B cell (primary cell): ENCODE measurements around the gene TMX1. TPM values are rescaled to one million over a fixed set of nuclear protein-coding genes. Genes with fewer than 3 reads are reported as not detected.
A peak's percentile ranks its signal among the peaks of the same experiment; 100 is the strongest.

Experiments used
- ATAC-seq: fragments of 200-7000 bp; cut with Tn5 transposase; one replicate; pipeline ENCODE4 v1.10.0; 2021; ENCODE audit warnings: low read depth, mild to moderate bottlenecking, moderate number of reproducible peaks, moderate library complexity
- CTCF ChIA-PET: fragments of 350-600 bp; sonication (Branson Sonifier 250); formaldehyde crosslinking; loops from one replicate; lab custom pipeline; 2021; ENCODE audit warnings: antibody characterized with exemption, inconsistent platforms; lab: Charles Lee
- POLR2A ChIA-PET: fragments of 350-600 bp; sonication (Branson Sonifier 250); formaldehyde crosslinking; loops from one replicate; lab custom pipeline; 2021; ENCODE audit warnings: antibody characterized with exemption; lab: Charles Lee
- DNase-seq: peaks from one replicate; pipeline ENCODE4 v3.0.0; 2013
- H2AFZ ChIP-seq: 2 replicates; pipeline ENCODE4 v1.6.1; 2012; ENCODE audit warnings: mild to moderate bottlenecking, low read depth, low read length; ENCODE audit not compliant: insufficient read depth, poor library complexity, severe bottlenecking
- H3K27ac ChIP-seq, 2 donors: 1 replicate in 1 of 2; 2 replicates in 1 of 2; pipeline ENCODE4 v1.5.1; 2012 to 2013; ENCODE audit warnings: low read length in 2 of 2, mild to moderate bottlenecking in 2 of 2, moderate library complexity in 1 of 2
- H3K27me3 ChIP-seq, 4 experiments: fragments of 200-600 bp in 1 of 4; sonication (generic) in 1 of 4; replicated peaks in 1 of 4; 1 replicate in 2 of 4; 2 replicates in 2 of 4; pipeline versions ENCODE4 v1.6.1 to v1.7.0; 2013 to 2016; ENCODE audit warnings: low read length in 3 of 4, mild to moderate bottlenecking in 2 of 4, mixed read lengths in 1 of 4, moderate library complexity in 1 of 4; ENCODE audit not compliant: insufficient read depth in 4 of 4, control insufficient read depth in 3 of 4; ENCODE audit errors: control extremely low read depth in 1 of 4
- H3K36me3 ChIP-seq, 2 experiments: replicated peaks in 1 of 2; 1 replicate in 1 of 2; 2 replicates in 1 of 2; pipeline versions ENCODE4 v1.6.1 to v1.7.1; 2013; ENCODE audit warnings: low read length in 1 of 2; ENCODE audit not compliant: insufficient read depth in 2 of 2, control insufficient read depth in 1 of 2; ENCODE audit errors: control extremely low read depth in 1 of 2, extremely low read depth in 1 of 2
- H3K4me1 ChIP-seq, 2 donors: fragments of 200-600 bp in 1 of 2; sonication (generic) in 1 of 2; 1 replicate in 1 of 2; 2 replicates in 1 of 2; pipeline versions ENCODE4 v1.5.1 to v1.6.1; 2013 to 2017; ENCODE audit warnings: low read length in 2 of 2; ENCODE audit not compliant: control insufficient read depth in 2 of 2, insufficient read depth in 2 of 2
- H3K4me2 ChIP-seq: replicated peaks from 2 replicates; pipeline ENCODE3; 2012; ENCODE audit warnings: mild to moderate bottlenecking, low read depth, low read length; ENCODE audit not compliant: poor library complexity, severe bottlenecking
- H3K4me3 ChIP-seq, 5 experiments: fragments of 200-600 bp in 1 of 5; sonication (generic) in 1 of 5; 1 replicate in 3 of 5; 2 replicates in 2 of 5; pipeline versions ENCODE4 v1.5.1 to v1.7.0; 2011 to 2016; ENCODE audit warnings: low read length in 4 of 5, mild to moderate bottlenecking in 4 of 5, low read depth in 2 of 5, control low read depth in 1 of 5, moderate library complexity in 1 of 5; ENCODE audit not compliant: insufficient read depth in 1 of 5; ENCODE audit errors: control extremely low read depth in 1 of 5, extremely low read depth in 1 of 5
- H3K79me2 ChIP-seq: fragments of 200-600 bp; sonication (generic); one replicate; pipeline ENCODE4 v1.6.0; 2016; ENCODE audit warnings: low read length; ENCODE audit not compliant: control insufficient read depth, insufficient read depth
- H3K9ac ChIP-seq: fragments of 200-600 bp; sonication (generic); 2 replicates; pipeline ENCODE4 v1.6.1; 2017; ENCODE audit warnings: mild to moderate bottlenecking, low read length, moderate library complexity
- H3K9me3 ChIP-seq, 3 donors: one replicate each; pipeline versions ENCODE4 v1.6.1 to v1.7.1; 2013; ENCODE audit warnings: low read length in 2 of 3; ENCODE audit not compliant: control insufficient read depth in 2 of 3, insufficient read depth in 1 of 3; ENCODE audit errors: control extremely low read depth in 1 of 3
- H4K20me1 ChIP-seq: 2 replicates; pipeline ENCODE4 v1.6.0; 2012; ENCODE audit warnings: mild to moderate bottlenecking, low read length; ENCODE audit not compliant: insufficient read depth, control insufficient read depth, poor library complexity, severe bottlenecking
- H3K27ac Mint-ChIP-seq: one replicate; pipeline ENCODE4 v1.8.0; 2021; ENCODE audit warnings: mixed read lengths
- H3K27me3 Mint-ChIP-seq: one replicate; pipeline ENCODE4 v1.8.0; 2021; ENCODE audit warnings: mixed read lengths
- H3K4me1 Mint-ChIP-seq: one replicate; pipeline ENCODE4 v1.8.0; 2021; ENCODE audit warnings: mixed read lengths
- H3K4me3 Mint-ChIP-seq: one replicate; pipeline ENCODE4 v1.8.0; 2021; ENCODE audit warnings: mixed read lengths
- H3K9me3 Mint-ChIP-seq: one replicate; pipeline ENCODE4 v1.8.0; 2022; ENCODE audit warnings: mixed read lengths; ENCODE audit not compliant: insufficient read depth
- CTCF ChIP-seq: fragments of 200-600 bp; IDR thresholded peaks from one replicate; pipeline ENCODE4 v1.8.0; 2022; ENCODE audit warnings: antibody characterized with exemption, mild to moderate bottlenecking
- EZH2 ChIP-seq: IDR thresholded peaks from 2 replicates; pipeline ENCODE4 v1.6.1; 2012; ENCODE audit warnings: borderline replicate concordance, low read depth, mild to moderate bottlenecking, moderate library complexity, low read length; ENCODE audit not compliant: insufficient read depth, poor library complexity, severe bottlenecking
- WGBS: methylation state at CpG from one replicate; pipeline ENCODE4 v1.1.5; 2013; ENCODE audit warnings: missing lambda C conversion rate; ENCODE audit not compliant: insufficient coverage; 5-methylcytosine and 5-hydroxymethylcytosine counted together
- intact Hi-C: fragments of 100-400 bp; cut with micrococcal nuclease; formaldehyde crosslinking; loops from one replicate; pipeline ENCODE4 v1.10.0; 2022
- polyA plus RNA-seq: library from polyadenylated mRNA; depleted of rRNA; stranded (reverse); fragments of >200 nt; gene quantifications from 2 replicates; pipeline ENCODE4 v1.2.3, GENCODE V29; 2012
- total RNA-seq, 2 donors: library from RNA; stranded (reverse); fragments of 120-200 nt in 1 of 2; gene quantifications; 1 replicate in 1 of 2; 2 replicates in 1 of 2; pipeline versions ENCODE4 v1.2.3 to v1.2.4, GENCODE V29; 2013 to 2022

Gene TMX1
- total and polyA plus RNA-seq, 2 donors (not counting 1 experiment from before 2014, with no cell fraction given) = 4.8 to 26.4 TPM

DNA sequence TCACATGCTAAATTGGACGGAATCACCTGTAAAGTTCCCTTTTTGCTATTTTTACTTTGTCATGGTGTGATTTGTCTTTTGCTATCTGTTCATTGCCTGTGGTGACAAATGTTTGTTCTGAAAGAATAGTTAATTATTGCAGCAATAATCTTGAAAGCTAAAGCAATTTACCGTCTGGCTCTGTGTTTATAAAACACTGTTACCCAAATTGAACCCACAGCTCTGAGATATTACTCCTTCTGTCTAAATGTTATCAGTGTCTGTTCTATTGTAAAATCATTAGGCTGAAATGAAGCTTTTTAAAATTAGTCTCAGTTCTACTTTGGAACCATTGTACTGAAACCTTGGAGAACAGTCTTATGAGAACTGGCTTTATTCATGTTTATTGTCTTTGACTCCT lies 42.5 kb downstream of the TMX1 start:
- ChIA-PET CTCF (interaction anchor here (0.5 to 5.7 kb wide), 19 partner anchors 7 to 1364 kb away, joined by 3 to 41 read pairs (median 4); partner anchors contain the start of gene TMX1), POLR2A (no interaction called here)
- Histone ChIP-seq H3K79me2 (no peaks in the 10 kb centered on the region), H3K27me3 (no peaks in the 10 kb centered on the region), H3K27ac (no peak overlapping the region), H3K4me1 (no peaks in the 10 kb centered on the region), H3K9me3 (no peaks in the 10 kb centered on the region), H3K4me2 (no peak overlapping the region), H3K36me3 (no peaks in the 10 kb centered on the region), H2AFZ (no peak overlapping the region), H4K20me1 (no peaks in the 10 kb centered on the region), H3K9ac (no peak overlapping the region), H3K4me3 (no peak overlapping the region)
- no peak for ATAC-seq
- Mint-ChIP-seq H3K27ac (no peak overlapping the region), H3K4me1 (peaks cover 6% of the 10 kb centered on the region), H3K4me3 (no peak overlapping the region), H3K27me3 (no peaks in the 10 kb centered on the region), H3K9me3 (no peaks in the 10 kb centered on the region)
- no peak for TF ChIP-seq CTCF
- TF ChIP-seq EZH2 = no peak
- intact Hi-C loops = loop anchor here (2.0 to 5.0 kb wide), 2 partner anchors 42 to 1510 kb away; partner anchors contain the start of genes GNPNAT1 and TMX1
- no peak for DNase-seq
- no CpG with 5 or more reads among the region's 2 CpGs for WGBS

GRCh38 chr14:51283402-51284085 lies 43.5 kb downstream of the TMX1 start:
- no peak overlapping the region for H2AFZ ChIP-seq

More at GRCh38 chr14:51283402-51284085, 43.5 kb downstream of the TMX1 start:
- Histone ChIP-seq H3K9me3 (no peaks in the 10 kb centered on the region), H3K36me3 (no peaks in the 10 kb centered on the region), H3K27me3 (no peaks in the 10 kb centered on the region), H3K4me3 (no peak overlapping the region), H3K79me2 (no peaks in the 10 kb centered on the region), H3K4me1 (no peaks in the 10 kb centered on the region), H3K9ac (no peak overlapping the region), H3K4me2 (no peak overlapping the region), H3K27ac (no peak overlapping the region), H4K20me1 (no peaks in the 10 kb centered on the region)
- Mint-ChIP-seq H3K4me3 (no peak overlapping the region), H3K4me1 (peaks cover 6% of the 10 kb centered on the region), H3K9me3 (no peaks in the 10 kb centered on the region), H3K27me3 (no peaks in the 10 kb centered on the region), H3K27ac (no peak overlapping the region)
- WGBS = 60% methylated on average over 1 of the region's 8 CpGs
- no peak for TF ChIP-seq EZH2
- TF ChIP-seq CTCF = peak; percentile 90
- ChIA-PET CTCF (interaction anchor here (0.7 to 5.7 kb wide), 18 partner anchors 8 to 699 kb away, joined by 3 to 41 read pairs (median 4); partner anchors contain the start of gene TMX1), POLR2A (no interaction called here)
- DNase-seq = peak; percentile 57
- peak; percentile 43 for ATAC-seq
- intact Hi-C loops = loop anchor here (1.0 to 5.0 kb wide), 3 partner anchors 43 to 1509 kb away; partner anchors contain the start of genes GNPNAT1 and TMX1
